Esophagus muscularis mucosa (tissue), 4 donors: ENCODE measurements around the gene SMG6. TPM values are rescaled to one million over a fixed set of nuclear protein-coding genes. Genes with fewer than 3 reads are reported as not detected.

ENCODE experiments used
- DNase-seq: peaks from one replicate; pipeline ENCODE4 v3.0.0-alpha.2; 2017; ENCODE audit errors: extremely low spot score
- H3K27ac ChIP-seq, 4 donors: fragments of 200-600 bp; sonication (generic); replicated peaks in 1 of 4; 1 replicate in 3 of 4; 2 replicates in 1 of 4; pipeline ENCODE4 v1.5.1; 2016 to 2019; ENCODE audit warnings: mild to moderate bottlenecking in 1 of 4
- H3K27me3 ChIP-seq, 4 donors: fragments of 200-600 bp; sonication (generic); one replicate each; pipeline versions ENCODE4 v1.5.1 to v1.6.0; 2016 to 2019
- H3K36me3 ChIP-seq, 4 donors: fragments of 200-600 bp; sonication (generic); one replicate each; pipeline ENCODE4 v1.5.1; 2016 to 2019
- H3K4me1 ChIP-seq, 4 donors: fragments of 200-600 bp; sonication (generic); one replicate each; pipeline ENCODE4 v1.5.1; 2016 to 2019
- H3K4me3 ChIP-seq, 4 donors: fragments of 200-600 bp; sonication (generic); 1 replicate in 2 of 4; 2 replicates in 2 of 4; pipeline ENCODE4 v1.5.1; 2016 to 2019; ENCODE audit warnings: mild to moderate bottlenecking in 4 of 4, moderate library complexity in 1 of 4
- H3K9me3 ChIP-seq, 4 donors: fragments of 200-600 bp; sonication (generic); 1 replicate in 3 of 4; 2 replicates in 1 of 4; pipeline ENCODE4 v1.5.1; 2016 to 2019
- EP300 ChIP-seq: sonication (generic); formaldehyde crosslinking; IDR thresholded peaks from one replicate; pipeline ENCODE4 v1.6.1; 2017; ENCODE audit warnings: antibody characterized with exemption
- POLR2A ChIP-seq: fragments of 450-650 bp; IDR thresholded peaks from one replicate; pipeline ENCODE4 v1.6.1; 2017; ENCODE audit warnings: antibody characterized with exemption, moderate library complexity, mild to moderate bottlenecking, low read depth
- POLR2AphosphoS5 ChIP-seq, 2 donors: sonication (generic); formaldehyde crosslinking; IDR thresholded peaks; one replicate each; pipeline ENCODE4 v1.6.1; 2017; ENCODE audit warnings: antibody characterized with exemption in 2 of 2
- whole genome bisulfite sequencing: methylation state at CpG from one replicate; pipeline ENCODE4 v1.1.5; 2018; 5-methylcytosine and 5-hydroxymethylcytosine counted together
- intact Hi-C: fragments of 100-400 bp; cut with DNase I; formaldehyde crosslinking; loops from one replicate; pipeline ENCODE4 v1.15.1; 2023
- total RNA-seq, 4 donors: library from RNA; depleted of rRNA; stranded (reverse); fragments of >200 nt; gene quantifications; one replicate each; pipeline versions ENCODE4 v1.1.0 to v1.2.1, GENCODE V29; 2016
- TF ChIP-seq, protein P1 (sequence below), 3 experiments: fragments of 200-600 bp in 2 of 3; fragments of 450-650 bp in 1 of 3; sonication (generic) in 2 of 3; IDR thresholded peaks; one replicate each; pipeline ENCODE4 v1.5.1; 2017 to 2019; ENCODE audit warnings: antibody characterized with exemption in 3 of 3, mild to moderate bottlenecking in 2 of 3, moderate library complexity in 1 of 3

The SMG6 gene
- total RNA-seq, 4 donors from 2014 or later = 38.2 to 67.7 (median 47.7) TPM

DNA sequence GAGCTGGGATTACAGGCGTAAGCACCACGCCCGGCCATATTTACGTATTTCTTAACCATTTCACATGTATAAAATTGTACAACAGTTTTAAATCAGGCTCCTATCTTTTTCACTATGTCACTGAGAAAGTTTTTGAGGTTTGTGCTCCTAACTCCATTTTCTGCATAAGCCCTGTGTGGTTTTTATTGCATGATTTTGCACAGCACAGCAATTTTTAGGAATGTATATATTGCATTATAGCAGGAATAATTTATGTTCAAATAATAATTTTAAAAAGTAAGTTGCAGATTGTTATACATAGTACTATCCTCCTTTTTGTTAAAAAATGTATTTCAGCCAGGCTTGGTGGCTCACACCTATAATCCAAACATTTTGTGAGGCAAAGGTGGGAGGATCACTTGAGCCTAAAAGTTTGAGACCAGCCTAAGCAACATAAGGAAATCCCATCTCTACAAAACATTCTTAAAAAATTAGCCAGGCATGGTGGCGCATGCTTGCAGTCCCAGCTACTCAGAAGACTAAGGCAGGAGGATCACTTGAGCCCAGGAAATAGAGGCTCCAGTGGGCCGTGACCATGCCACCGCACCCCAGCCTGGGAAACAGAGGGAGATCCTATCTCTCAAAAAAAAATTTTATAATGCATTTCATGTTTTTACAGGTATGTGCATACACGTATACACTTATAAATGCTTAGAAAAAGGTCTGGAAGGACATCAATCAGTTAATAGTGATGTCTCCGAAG lies 26.0 kb downstream of the SMG6 start:
- H3K36me3 ChIP-seq = peaks cover 44 to 77% (median 60%) of the 10 kb centered on the region in 4 donors
- no peak overlapping the region for H3K4me3 ChIP-seq
- no peaks in the 10 kb centered on the region for H3K9me3 ChIP-seq
- 94% methylated on average over 9 of the region's 9 CpGs for WGBS
- no peaks in the 10 kb centered on the region for H3K27me3 ChIP-seq
- no peak overlapping the region for H3K27ac ChIP-seq
- TF ChIP-seq POLR2A = no peak
- TF ChIP-seq POLR2AphosphoS5 (IDR thresholded peaks at IDR 0.05) = no peak
- TF ChIP-seq, protein P1, sequence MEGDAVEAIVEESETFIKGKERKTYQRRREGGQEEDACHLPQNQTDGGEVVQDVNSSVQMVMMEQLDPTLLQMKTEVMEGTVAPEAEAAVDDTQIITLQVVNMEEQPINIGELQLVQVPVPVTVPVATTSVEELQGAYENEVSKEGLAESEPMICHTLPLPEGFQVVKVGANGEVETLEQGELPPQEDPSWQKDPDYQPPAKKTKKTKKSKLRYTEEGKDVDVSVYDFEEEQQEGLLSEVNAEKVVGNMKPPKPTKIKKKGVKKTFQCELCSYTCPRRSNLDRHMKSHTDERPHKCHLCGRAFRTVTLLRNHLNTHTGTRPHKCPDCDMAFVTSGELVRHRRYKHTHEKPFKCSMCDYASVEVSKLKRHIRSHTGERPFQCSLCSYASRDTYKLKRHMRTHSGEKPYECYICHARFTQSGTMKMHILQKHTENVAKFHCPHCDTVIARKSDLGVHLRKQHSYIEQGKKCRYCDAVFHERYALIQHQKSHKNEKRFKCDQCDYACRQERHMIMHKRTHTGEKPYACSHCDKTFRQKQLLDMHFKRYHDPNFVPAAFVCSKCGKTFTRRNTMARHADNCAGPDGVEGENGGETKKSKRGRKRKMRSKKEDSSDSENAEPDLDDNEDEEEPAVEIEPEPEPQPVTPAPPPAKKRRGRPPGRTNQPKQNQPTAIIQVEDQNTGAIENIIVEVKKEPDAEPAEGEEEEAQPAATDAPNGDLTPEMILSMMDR (IDR thresholded peaks at IDR 0.05) = no peak
- no peak for TF ChIP-seq EP300
- H3K4me1 ChIP-seq = peaks cover 0 to 22% (median 19%) of the 10 kb centered on the region in 4 donors
- intact Hi-C loops = no loop called here
- DNase-seq = no peak

DNA sequence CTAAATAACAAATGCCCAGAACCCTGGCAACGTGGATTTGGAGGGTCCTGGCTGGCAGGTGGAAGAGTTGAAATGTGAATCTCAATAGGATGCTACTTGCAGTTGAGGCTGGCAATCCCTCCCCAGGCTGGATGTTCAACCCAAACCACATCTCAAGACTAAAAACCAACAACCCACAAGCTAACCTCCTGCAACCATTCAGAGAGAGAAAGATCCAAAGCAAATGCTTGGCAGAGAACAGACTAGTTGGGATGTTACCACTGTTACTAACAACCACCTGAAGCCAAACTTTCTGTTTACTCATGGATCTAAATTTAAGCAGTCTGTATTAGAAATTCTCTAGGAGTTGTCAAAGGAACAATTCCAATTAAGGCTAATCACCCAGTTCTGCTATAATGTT lies 27.9 kb downstream of the SMG6 start:
- TF ChIP-seq, protein P1 (IDR thresholded peaks at IDR 0.05) = no peak
- TF ChIP-seq EP300 = no peak
- TF ChIP-seq POLR2AphosphoS5 (IDR thresholded peaks at IDR 0.05) = no peak
- intact Hi-C loops = no loop called here
- H3K27ac ChIP-seq = peak overlapping the region in 3 of 4 donors; percentile 19 to 55 (median 48)
- H3K27me3 ChIP-seq = no peaks in the 10 kb centered on the region
- H3K4me1 ChIP-seq = peaks cover 0 to 30% (median 24%) of the 10 kb centered on the region in 4 donors
- peaks cover 29 to 59% (median 43%) of the 10 kb centered on the region in 4 donors for H3K36me3 ChIP-seq
- no peak overlapping the region for H3K4me3 ChIP-seq
- 79% methylated on average over 1 of the region's 1 CpG for WGBS
- no peak for DNase-seq
- H3K9me3 ChIP-seq = no peaks in the 10 kb centered on the region

DNA sequence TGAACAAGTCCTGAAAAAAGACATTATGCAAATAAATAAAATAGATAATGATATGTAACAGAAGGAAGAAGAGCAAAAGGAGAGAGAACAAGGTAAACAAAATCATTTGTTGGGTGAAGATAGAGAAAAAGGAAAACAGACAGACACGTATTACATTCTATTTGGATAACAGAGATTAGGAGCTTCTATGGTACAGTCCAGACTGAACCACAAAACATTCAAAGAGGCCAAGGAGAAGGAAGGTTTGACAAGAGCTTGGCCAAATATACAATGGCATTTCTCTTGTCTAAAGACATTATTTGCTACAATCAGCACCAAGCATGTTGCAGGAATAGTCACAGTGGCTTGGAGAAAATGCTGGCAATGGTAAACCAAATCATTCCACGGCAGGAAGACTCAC lies 29.2 kb downstream of the SMG6 start:
- intact Hi-C loops = no loop called here
- WGBS = 80% methylated on average over 2 of the region's 2 CpGs

DNA sequence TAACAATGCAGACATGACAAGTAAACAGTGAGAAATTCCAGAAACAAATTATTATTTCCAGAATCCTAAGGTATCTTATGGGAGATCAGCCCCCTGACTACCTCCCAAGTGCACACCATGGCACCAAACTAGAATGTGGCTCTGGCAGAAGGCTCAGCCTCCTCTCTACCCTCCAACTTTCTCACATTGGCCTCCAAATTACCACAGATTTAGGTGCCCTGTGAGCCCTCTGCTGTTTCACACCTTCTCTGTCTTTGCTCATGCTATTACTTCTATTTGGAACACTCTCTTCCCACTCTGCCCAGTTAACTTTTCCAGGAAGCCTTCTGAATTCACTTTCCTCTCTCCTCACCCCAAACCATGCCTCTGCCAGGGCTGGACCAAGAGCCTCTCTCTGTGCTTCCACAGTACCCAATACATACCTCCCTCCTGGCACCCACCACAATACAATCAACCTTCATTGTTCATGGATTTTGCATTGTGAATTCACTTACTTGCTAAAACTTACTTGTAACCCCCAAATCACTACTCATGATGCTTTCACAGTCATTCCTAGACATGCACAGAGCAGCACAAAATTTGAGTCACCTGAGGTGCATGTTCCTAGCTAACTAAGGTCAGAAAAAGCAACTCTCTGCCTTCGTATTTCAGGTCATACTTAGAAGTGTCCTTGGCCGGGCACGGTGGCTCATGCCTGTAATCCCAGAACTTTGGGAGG lies 31.4 kb downstream of the SMG6 start:
- H3K36me3 ChIP-seq = peaks cover 10 to 49% (median 27%) of the 10 kb centered on the region in 4 donors
- intact Hi-C loops = no loop called here

More for the DNA sequence above, 29.2 kb downstream of the SMG6 start:
- Histone ChIP-seq H3K4me3 (no peak overlapping the region), H3K36me3 (peaks cover 19 to 59% (median 37%) of the 10 kb centered on the region in 4 donors), H3K27ac (no peak overlapping the region), H3K27me3 (no peaks in the 10 kb centered on the region), H3K9me3 (no peaks in the 10 kb centered on the region), H3K4me1 (peaks cover 0 to 36% (median 29%) of the 10 kb centered on the region in 4 donors)
- no peak for DNase-seq
- TF ChIP-seq, protein P1 (IDR thresholded peaks at IDR 0.05) = no peak
- no peak for TF ChIP-seq POLR2A
- TF ChIP-seq POLR2AphosphoS5 (IDR thresholded peaks at IDR 0.05) = no peak
- no peak for TF ChIP-seq EP300

More for the DNA sequence above, 31.4 kb downstream of the SMG6 start:
- no peak for DNase-seq
- no peaks in the 10 kb centered on the region for H3K27me3 ChIP-seq
- no peak overlapping the region for H3K4me3 ChIP-seq
- no peaks in the 10 kb centered on the region for H3K9me3 ChIP-seq
- TF ChIP-seq POLR2A = no peak
- TF ChIP-seq, protein P1 (IDR thresholded peaks at IDR 0.05) = no peak
- no peak for TF ChIP-seq EP300
- TF ChIP-seq POLR2AphosphoS5 (IDR thresholded peaks at IDR 0.05) = no peak
- 96% methylated on average over 3 of the region's 3 CpGs for WGBS
- H3K27ac ChIP-seq = no peak overlapping the region
- H3K4me1 ChIP-seq = peaks cover 0 to 38% (median 31%) of the 10 kb centered on the region in 4 donors
